NCI-H446 treated with DMSO at 0.1 percent for 48 hours (cell line): ENCODE data around the gene TET3.

Experiments used
- DNase-seq: peaks from one replicate; lab custom pipeline; 2025; lab: John Stamatoyannopoulos, UW

Gene TET3

DNA sequence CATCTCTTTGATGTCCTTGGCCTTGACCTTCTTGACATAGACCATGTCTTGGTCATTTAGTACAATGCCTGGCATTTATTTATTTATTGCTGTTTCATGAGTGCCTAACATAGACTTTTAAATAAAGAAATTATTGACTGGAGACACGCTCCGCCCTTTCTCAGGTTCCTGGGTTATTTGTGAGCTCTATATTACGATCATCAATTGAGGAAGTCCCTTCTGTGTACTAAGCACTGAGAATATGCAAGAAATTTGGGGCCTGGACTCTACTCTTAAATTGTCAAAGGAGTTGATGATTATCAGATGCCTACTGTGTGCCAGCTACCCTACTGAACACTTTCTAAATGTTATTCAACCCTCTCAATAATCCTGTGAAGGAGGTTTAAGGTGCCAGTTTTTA is 19.7 kb upstream of the TET3 start:
- DNase-seq: no peak

- no peak for DNase-seq
Measured at GRCh38 chr2:73968357-73968937, 16.3 kb upstream of the TET3 start.

- DNase-seq: no peak
Measured at GRCh38 chr2:73969356-73969755, 15.4 kb upstream of the TET3 start.

DNA sequence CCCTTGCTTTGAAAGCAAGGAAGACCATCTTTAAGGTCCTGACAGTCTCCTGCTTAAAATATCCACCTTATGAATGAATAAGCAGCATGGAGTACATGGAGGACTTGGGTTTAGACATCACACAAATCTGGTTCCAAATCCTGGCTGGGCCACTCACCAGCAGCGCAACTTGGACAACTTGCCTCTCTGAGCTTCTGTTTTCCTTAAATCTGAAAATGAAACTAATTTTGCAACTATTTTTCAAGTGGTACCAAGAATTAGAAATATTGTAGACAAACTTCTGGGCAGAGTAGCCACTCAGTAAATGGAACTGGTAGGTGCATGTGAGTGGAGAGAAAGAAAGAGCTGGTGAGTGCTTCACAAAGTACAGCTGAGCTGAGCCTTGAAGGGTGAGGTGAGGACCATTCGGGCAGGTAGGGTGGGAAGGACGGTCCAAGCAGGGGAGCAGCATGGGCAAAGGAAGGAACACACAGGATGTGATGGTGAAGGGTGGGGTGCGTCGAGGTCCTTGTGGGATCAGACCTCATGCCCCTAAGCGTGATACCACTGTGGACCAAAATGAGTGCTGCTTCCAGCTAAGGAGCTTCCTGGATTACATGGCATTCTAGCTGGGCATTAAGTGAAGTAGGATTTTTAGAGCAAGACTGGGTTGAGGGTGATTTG is 14.4 kb upstream of the TET3 start:
- no peak for DNase-seq

GRCh38 chr2:73970850-73971471 is 13.7 kb upstream of the TET3 start:
- DNase-seq: no peak

GRCh38 chr2:73971722-73972121 is 13.0 kb upstream of the TET3 start:
- no peak for DNase-seq

DNA sequence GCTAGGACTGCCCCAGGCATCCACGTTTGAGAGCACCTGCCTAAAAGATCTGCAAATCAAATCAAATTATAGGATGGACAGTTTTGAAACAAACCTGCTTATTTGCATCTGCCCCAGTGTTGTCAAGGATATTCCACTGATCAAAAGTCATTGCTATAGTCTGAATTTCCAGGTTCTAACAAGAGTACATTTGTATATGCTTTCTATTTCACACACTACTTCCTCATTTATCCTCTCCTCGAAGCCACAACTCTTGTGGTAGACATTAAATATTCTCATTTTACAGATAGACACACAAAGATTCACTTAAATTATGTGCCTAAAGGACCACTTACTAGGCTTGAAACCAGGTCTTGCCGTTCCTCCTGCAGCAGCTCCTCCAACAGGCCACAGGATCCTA is 11.9 kb upstream of the TET3 start:
- no peak for DNase-seq

- DNase-seq: no peak
Measured at GRCh38 chr2:73975731-73976130, 9.0 kb upstream of the TET3 start.

DNA sequence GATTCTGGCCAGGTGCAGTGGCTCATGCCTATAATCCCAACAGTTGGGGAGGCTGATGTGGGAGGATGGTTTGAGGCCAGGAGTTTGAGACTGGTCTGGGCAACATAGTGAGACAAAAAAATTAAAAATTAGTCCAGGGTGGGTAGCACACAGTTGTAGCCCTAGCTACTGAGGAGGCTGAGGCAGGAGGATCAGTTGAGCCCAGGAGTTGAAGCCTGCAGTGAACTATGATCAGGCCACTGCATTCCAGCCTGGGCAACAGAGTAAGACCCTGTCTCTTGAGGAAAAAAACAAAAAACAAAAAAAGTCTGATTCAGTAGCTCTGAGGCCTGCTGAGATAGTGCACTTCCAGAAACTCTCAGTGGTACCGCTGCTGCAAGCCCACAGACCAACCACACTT is 7.9 kb upstream of the TET3 start:
- no peak for DNase-seq

DNA sequence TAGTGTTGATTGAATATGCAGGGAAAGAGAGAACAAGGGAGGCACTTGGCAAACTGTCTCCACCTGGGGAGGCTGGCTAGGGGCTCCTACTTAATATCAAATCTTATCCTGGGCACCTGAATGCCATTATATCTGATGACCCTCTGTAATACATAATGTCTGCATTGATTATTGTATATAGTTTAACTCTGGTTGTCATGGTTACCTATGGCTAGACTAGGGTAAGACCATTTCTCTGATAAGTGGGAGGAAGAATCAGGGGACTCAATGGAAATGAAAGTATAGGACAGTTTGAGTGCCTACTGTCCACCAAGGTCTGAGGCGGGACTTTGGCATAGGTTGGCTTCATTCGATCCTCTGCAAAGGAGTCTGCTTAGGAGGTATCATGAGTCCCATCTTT is 7.2 kb upstream of the TET3 start:
- DNase-seq: no peak

GRCh38 chr2:73979021-73979420 is 5.7 kb upstream of the TET3 start:
- DNase-seq: no peak

GRCh38 chr2:73979686-73980085 is 5.0 kb upstream of the TET3 start:
- DNase-seq: no peak

DNA sequence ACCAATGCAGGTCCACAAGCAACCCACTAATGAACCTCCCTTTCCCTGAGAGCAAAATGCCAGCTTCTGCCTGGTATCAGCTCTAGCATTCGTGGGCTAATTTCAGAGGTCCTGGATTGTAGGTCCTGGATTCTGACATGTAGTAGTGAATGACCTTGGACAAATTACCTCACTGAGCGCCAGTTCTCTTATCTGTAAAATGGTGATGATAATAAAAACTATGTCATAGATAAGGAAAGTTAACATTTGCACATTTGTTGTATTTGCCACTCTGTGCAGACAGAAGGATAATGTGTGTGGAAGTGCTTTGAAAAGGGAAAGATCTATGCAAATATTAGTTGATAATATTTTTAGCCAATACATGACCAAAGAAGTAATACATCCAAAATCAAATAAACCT is 4.1 kb upstream of the TET3 start:
- no peak for DNase-seq

DNA sequence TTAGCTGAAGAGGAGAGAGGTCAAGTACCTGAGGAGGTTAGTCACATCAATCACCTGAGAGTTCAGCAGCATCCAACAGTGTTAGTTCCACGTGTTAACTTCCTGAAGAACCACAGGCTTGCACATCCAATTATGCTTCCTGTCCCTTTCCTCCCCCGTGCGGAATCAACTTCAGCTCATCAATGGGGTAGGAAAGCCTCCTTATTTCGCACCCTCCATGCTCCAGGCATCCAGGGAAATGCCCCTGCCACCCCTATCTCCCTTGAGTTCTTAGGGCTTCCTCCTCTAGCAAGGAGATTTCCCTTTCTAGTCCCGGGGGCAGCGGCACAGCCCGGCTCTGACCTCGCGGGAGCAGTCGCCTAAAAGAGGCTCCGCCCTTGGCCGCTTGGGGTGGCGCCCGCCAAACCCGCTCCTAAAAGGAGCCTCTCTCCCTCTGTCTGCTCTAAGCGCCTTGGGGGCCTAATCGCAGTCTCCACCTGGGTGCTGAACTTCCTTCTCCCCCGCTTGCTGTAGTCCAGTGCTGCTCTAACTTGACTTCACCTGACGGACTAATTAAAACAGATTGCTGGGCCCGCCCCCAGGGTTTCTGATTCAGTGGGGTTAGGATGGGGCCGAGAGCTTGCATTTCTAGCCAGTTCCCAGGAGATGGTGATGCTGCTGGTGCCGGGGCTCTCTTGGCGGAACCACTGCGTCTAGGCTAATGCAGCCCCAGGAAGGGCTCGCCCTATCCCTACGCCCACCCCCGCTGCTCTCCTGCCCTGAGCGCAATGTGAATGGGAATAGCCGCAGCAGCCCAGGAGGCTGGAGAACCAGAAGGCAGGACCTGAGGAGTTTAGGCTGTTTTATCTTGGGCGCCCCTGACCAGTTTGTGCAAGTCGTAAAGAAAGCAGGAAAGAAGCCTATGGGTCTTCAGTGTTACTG is 3.4 kb upstream of the TET3 start:
- no peak for DNase-seq

GRCh38 chr2:73982140-73982617 is 2.5 kb upstream of the TET3 start:
- peak; percentile 83 for DNase-seq

- DNase-seq: no peak
Measured at GRCh38 chr2:73983322-73984202, 1.1 kb upstream of the TET3 start.

DNA sequence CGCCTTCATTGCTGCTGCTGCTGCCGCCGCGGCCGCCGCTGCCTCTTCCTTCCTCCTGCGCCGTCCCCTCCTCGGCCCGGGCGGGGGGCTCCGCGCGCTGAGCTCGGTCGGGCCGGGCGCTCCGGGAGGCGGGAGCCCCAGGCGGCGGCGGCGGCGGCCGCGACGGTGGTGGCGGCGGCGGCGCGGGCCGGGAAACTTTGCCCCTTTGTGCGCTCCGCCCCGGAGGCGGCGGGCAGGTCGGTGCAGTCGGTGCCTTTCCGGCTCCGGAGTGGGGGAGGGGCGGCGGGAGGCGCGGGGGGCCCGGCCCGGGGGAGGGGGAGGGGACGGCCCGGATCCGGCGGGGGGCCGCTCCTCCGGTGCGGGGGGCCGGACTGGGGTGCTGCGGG is 205 bp downstream of the TET3 start:
- no peak for DNase-seq

DNA sequence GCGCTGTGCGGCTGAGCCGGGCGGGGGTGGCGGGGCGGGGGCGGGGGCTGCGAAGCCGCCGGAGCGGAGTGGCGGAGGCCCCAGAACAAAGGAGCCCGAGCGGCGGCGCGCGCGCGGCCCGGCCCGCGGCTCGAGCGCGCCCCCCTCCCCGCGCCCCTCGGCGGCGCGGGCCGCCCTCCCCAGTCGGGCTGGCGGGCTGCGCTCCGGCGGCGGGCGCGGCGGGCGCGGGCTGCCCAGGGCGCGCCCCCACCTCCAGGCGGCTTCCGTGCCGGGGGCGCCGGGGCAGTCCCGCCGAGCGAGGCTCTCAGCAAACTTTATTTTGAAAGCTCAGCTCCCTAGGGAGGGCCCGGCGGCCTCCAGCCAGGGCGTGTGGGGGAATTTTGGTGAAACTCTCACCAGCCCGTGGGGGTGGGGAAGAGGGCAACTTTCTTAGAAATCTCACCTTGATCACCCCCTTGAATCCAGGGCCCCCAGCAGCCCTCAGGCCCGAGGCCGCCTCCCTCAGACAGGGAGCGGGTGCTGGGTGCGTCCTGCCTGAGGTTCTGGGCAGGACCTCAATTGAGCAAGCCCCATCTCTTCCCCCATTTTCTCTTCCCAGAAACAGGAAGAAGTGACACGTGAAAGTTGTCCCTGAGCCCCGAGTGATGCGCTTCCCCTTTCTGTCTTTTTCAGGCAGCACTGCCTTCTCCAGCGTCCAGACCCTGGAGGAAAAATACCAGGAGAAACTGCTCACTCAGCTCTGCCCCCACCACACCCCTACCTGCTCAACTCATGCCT is 786 bp downstream of the TET3 start:
- no peak for DNase-seq

DNA sequence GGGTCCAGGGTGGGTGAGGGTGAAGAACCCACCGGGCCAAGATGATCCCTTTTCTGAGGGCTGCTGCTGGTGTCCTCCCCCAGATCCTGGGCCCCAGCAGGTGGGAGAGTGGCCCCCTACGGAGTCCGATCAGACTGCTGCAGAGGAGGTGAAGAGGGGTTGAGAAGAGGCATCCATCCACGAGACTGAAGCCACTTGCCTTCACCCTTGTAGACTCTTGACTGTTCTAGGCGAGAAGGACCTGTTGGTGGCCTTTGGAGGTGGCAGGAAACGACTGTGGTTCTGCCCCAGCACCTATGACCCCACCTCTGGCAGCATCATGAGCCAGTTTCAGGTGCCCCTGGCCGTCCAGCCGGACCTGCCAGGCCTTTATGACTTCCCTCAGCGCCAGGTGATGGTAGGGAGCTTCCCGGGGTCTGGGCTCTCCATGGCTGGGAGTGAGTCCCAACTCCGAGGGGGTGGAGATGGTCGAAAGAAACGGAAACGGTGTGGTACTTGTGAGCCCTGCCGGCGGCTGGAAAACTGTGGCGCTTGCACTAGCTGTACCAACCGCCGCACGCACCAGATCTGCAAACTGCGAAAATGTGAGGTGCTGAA is 1.5 kb downstream of the TET3 start:
- no peak for DNase-seq
